Fibroblast of upper back skin (primary cell): ENCODE measurements around the gene CNIH4.
"Not testable (repeated sequence)": the region's sequence is repeated elsewhere in the genome, so short reads cannot be mapped to it uniquely, and the experiment has no call there.

ENCODE experiments used
- DNase-seq: peaks from one replicate; pipeline ENCODE4 v3.0.0-alpha.2; 2013

The CNIH4 gene

GRCh38 chr1:224349716-224350115, 7.0 kb upstream of the CNIH4 start:
- not testable (repeated sequence) for DNase-seq

GRCh38 chr1:224352436-224353085, 4.1 kb upstream of the CNIH4 start:
- DNase-seq: not testable (repeated sequence)

GRCh38 chr1:224353975-224354925, 2.4 kb upstream of the CNIH4 start:
- no peak for DNase-seq

- peak; percentile 36 for DNase-seq
Observed at GRCh38 chr1:224357626-224358124, 996 bp downstream of the CNIH4 start.

- no peak for DNase-seq
Observed at GRCh38 chr1:224358237-224358636, 1.6 kb downstream of the CNIH4 start.

- DNase-seq: no peak
Observed at GRCh38 chr1:224359207-224359606, 2.5 kb downstream of the CNIH4 start.

- no peak for DNase-seq
Observed at GRCh38 chr1:224368409-224368808, 11.7 kb downstream of the CNIH4 start.

- DNase-seq: no peak
Observed at GRCh38 chr1:224373008-224373590, 16.4 kb downstream of the CNIH4 start.

GRCh38 chr1:224375059-224375458, 18.4 kb downstream of the CNIH4 start:
- DNase-seq: no peak

GRCh38 chr1:224377676-224378006, 21.0 kb downstream of the CNIH4 start:
- peak; percentile 36 for DNase-seq

- DNase-seq: no peak
Observed at GRCh38 chr1:224378855-224379631, 22.4 kb downstream of the CNIH4 start.

- no peak for DNase-seq
Observed at GRCh38 chr1:224380003-224380402, 23.3 kb downstream of the CNIH4 start.

GRCh38 chr1:224381880-224382548, 25.3 kb downstream of the CNIH4 start:
- DNase-seq: no peak

GRCh38 chr1:224383218-224383617, 26.5 kb downstream of the CNIH4 start:
- DNase-seq: no peak

- no peak for DNase-seq
Observed at GRCh38 chr1:224387302-224387912, 30.7 kb downstream of the CNIH4 start.

- no peak for DNase-seq
Observed at GRCh38 chr1:224387943-224388342, 31.3 kb downstream of the CNIH4 start.

- no peak for DNase-seq
Observed at GRCh38 chr1:224390517-224390916, 33.8 kb downstream of the CNIH4 start.

- no peak for DNase-seq
Observed at GRCh38 chr1:224392411-224393249, 36.0 kb downstream of the CNIH4 start.

GRCh38 chr1:224393294-224393693, 36.6 kb downstream of the CNIH4 start:
- DNase-seq: no peak

GRCh38 chr1:224399887-224400286, 43.2 kb downstream of the CNIH4 start:
- DNase-seq: no peak
